ENCODE data around the gene MIB2. TPM values are rescaled to one million over a fixed set of nuclear protein-coding genes. Genes with fewer than 3 reads are reported as not detected.

The MIB2 gene
- total RNA-seq (2012; rRNA removed) (17.2 and 18.1 TPM in 2 replicates), polyA plus RNA-seq (2012; rRNA removed) (47.8 and 58.0 TPM in 2 replicates), Bru-seq, nascent RNA (percentile 61 among the genes with signal in this experiment), BruChase-seq, experiment 1, labeled RNA remaining after a 6-hour chase (percentile 78 among the genes with signal in this experiment), BruChase-seq, experiment 2, labeled RNA remaining after a 2-hour chase (percentile 78 among the genes with signal in this experiment)
- 32.4 and 47.2 TPM in 2 replicates for polyA plus RNA-seq (2012; cell fraction: cytosol; rRNA removed)
- 393 and 1,256 TPM in 2 replicates for polyA plus RNA-seq (2012; cell fraction: nucleus; rRNA removed; ENCODE audit: low replicate concordance)
- long read RNA-seq, transcript MIB2-219 (20 exons, 3,305 nt): minor isoform, 11 of 224 reads
- long read RNA-seq, transcript MIB2-214 (20 exons, 3,034 nt): minor isoform, 6 of 224 reads
- long read RNA-seq, transcript MIB2-201 (20 exons, 3,290 nt): major isoform, 15 of 224 reads
- long read RNA-seq, partial matches to known transcripts: 74 of 224 reads
- long read RNA-seq, other reads (novel, unspliced or antisense): 112 of 224 reads

DNA sequence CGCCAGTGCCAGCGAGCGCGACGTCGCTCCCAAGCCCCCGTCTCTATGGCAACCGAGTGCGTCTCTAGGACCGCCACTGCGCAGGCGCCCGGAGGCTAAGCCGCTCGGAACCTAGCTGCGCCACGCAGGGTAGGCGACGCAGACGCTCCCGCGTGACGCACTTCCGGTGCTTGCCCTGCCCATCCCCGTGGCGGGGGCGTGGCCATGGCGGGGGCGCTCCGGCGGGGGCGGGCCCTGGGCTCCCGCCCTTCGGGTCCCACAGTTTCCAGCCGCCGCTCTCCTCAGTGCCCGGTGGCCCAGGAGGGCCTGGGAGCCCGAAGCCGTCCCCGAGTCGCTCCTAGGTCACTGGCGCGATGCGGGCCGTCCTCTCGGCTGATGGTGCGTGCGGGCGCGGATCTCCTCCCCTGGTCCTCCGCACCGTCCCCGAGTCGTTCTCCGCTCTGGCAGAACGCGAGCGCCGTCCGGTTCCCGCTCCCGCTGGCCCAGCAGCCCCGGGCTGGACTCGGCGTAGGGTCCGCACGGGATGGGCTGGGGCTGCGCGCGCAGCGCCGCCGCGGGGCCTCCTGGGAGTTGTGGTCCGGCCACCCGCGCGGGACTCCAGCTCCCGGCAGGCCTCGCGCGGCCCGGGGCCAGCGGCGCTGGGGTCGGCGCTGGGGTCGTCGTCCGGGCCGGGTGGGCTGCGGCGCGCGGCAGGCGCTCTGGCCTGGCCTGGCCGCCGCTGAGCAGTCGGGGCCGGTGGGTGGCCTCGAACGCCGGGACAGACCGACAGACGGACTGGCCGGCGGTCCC lies at the start of gene MIB2:
MIB2 (plus strand) TSS at position 245 of the 789 bp plus-strand sequence. CDS start 7,953 bp downstream, outside the sequence.
- H3K23ac ChIP-seq (ENCODE audit: low read depth, low read length): peak within 1 kb of the TSS; percentile 95
- no peaks in the 10 kb centered on the region for H3K27me3 ChIP-seq (ENCODE audit: control insufficient read depth, insufficient read depth, low read length)
- peak within 1 kb of the TSS; percentile 94 for H3K4me3 ChIP-seq (ENCODE audit: insufficient read depth, low read depth, low read length)
- peaks cover 41% of the 10 kb centered on the region for H4K20me1 ChIP-seq (ENCODE audit: insufficient read depth, low read length)
- 1% methylated on average over 83 of the region's 107 CpGs; no CpG with 5 or more reads in 1 of the 2 experiments for WGBS, 2 experiments (ENCODE audit: extremely low coverage in 2 of 2, insufficient read length in 1 of 2)
- peak within 1 kb of the TSS; percentile 92 for H3K18ac ChIP-seq (ENCODE audit: low read depth, low read length)
- H2BK20ac ChIP-seq (ENCODE audit: low read depth, low read length): no peak within 1 kb of the TSS
- H3K4ac ChIP-seq (ENCODE audit: low read depth, low read length): peak within 1 kb of the TSS; percentile 98
- BruUV-seq (replicated peaks): no TSS peak
- H2AFZ ChIP-seq (replicated peaks; ENCODE audit: low read length, poor library complexity): peak within 1 kb of the TSS; percentile 95
- peaks cover 10% of the 10 kb centered on the region; the same call in 1 of the 2 replicates for H3K36me3 ChIP-seq (ENCODE audit: control insufficient read depth, insufficient read depth, low read length)
- POLR2A ChIA-PET (ENCODE audit: unreplicated experiment): interaction anchor here (0.6 kb wide), 1 partner anchor 26 kb away, joined by 3 read pairs; no protein-coding TSS in a partner anchor
- intact Hi-C loops (cut with micrococcal nuclease): loop anchor here (2.0 kb wide), 1 partner anchor 43 kb away; the partner anchor contains the start of gene CDK11B
- peaks cover 7% of the 10 kb centered on the region for H3K4me1 ChIP-seq (ENCODE audit: control insufficient read depth, insufficient read depth, low read length)
- H3K9me3 ChIP-seq (ENCODE audit: control insufficient read depth, insufficient read depth, low read length): no peaks in the 10 kb centered on the region
- H4K91ac ChIP-seq (ENCODE audit: insufficient read depth, low read depth, low read length): peak within 1 kb of the TSS; percentile 98
- H3K4me2 ChIP-seq (ENCODE audit: low read depth, low read length): peak within 1 kb of the TSS; percentile 85
- ATAC-seq (ENCODE audit: low read depth) (peak; percentile 90), DNase-seq (peak; percentile 95)
- H2AK5ac ChIP-seq (ENCODE audit: low read depth, low read length): peak within 1 kb of the TSS; percentile 96
- H2BK5ac ChIP-seq (ENCODE audit: low read depth, low read length, poor library complexity, severe bottlenecking): peak within 1 kb of the TSS; percentile 99
- in situ Hi-C loops (cut with MboI; ENCODE audit: low sequenced_read_pairs): no loop called here
- H3K56ac ChIP-seq (ENCODE audit: extremely low read depth, insufficient read depth, low read length): peak within 1 kb of the TSS; percentile 86
- H3K27ac ChIP-seq (ENCODE audit: insufficient read depth, low read length): peak within 1 kb of the TSS; percentile 100
- dilution Hi-C loops (cut with HindIII; ENCODE audit: low sequenced_read_pairs, unreplicated experiment): no loop called here
- 0 out of 3 replicates have a peak within 1 kb of the TSS, but pooled peaks have one; percentile 28 for H2BK15ac ChIP-seq (ENCODE audit: low read depth, low read length)
- H3K79me1 ChIP-seq (ENCODE audit: low read depth in 1 of 2, low read length in 2 of 2): peaks cover 16 to 54% of the 10 kb centered on the region in 2 experiments; a peak in 3 of 4 replicates
- peaks cover 11% of the 10 kb centered on the region; the same call in 1 of the 2 replicates for H3K9me1 ChIP-seq (ENCODE audit: insufficient read depth, low read length)
- peak within 1 kb of the TSS; percentile 58; the same call in 1 of the 2 replicates for H2BK120ac ChIP-seq (ENCODE audit: low read depth, low read length)
- peak within 1 kb of the TSS; percentile 98 for H4K5ac ChIP-seq (ENCODE audit: low read depth, low read length)
- H2AK9ac ChIP-seq (replicated peaks; ENCODE audit: low read depth, low read length, poor library complexity): peak within 1 kb of the TSS; percentile 100
- peak within 1 kb of the TSS; percentile 100 for H3K9ac ChIP-seq (ENCODE audit: low read depth, low read length)
- CTCF ChIA-PET: no interaction called here
- H3K14ac ChIP-seq (replicated peaks; ENCODE audit: low read depth, low read length): peak within 1 kb of the TSS; percentile 97
- H4K8ac ChIP-seq (ENCODE audit: low read depth in 2 of 2, low read length in 2 of 2): peak within 1 kb of the TSS; percentile 79 to 99
- TF ChIP-seq SMC3 (IDR thresholded peaks at IDR 0.05; ENCODE audit: low read depth, low read length) (no peak), RFX5 (IDR thresholded peaks at IDR 0.05; ENCODE audit: low read depth, low read length) (peak; percentile 87), MAZ (IDR thresholded peaks at IDR 0.05; ENCODE audit: borderline replicate concordance, low read depth, low read length) (peak; percentile 81; the same call in 1 of the 2 replicates), POLR2A (IDR thresholded peaks at IDR 0.05; ENCODE audit: low read depth, low read length) (peak; percentile 97), MXI1 (IDR thresholded peaks at IDR 0.05; ENCODE audit: borderline replicate concordance, low read depth, low read length) (no peak; the same call in 1 of the 2 replicates), BHLHE40 (IDR thresholded peaks at IDR 0.05; ENCODE audit: low read depth, low read length) (peak; percentile 22), CHD1 (IDR thresholded peaks at IDR 0.05; ENCODE audit: low read depth, low read length) (peak; percentile 93; the same call in 1 of the 2 replicates), NFE2L2 (IDR thresholded peaks at IDR 0.05; ENCODE audit: low read depth, low read length) (no peak), MAFK (IDR thresholded peaks at IDR 0.05; ENCODE audit: low read depth, low read length) (no peak), FOS (IDR thresholded peaks at IDR 0.05; ENCODE audit: low read depth, low read length) (no peak)
- TF ChIP-seq, protein P1, sequence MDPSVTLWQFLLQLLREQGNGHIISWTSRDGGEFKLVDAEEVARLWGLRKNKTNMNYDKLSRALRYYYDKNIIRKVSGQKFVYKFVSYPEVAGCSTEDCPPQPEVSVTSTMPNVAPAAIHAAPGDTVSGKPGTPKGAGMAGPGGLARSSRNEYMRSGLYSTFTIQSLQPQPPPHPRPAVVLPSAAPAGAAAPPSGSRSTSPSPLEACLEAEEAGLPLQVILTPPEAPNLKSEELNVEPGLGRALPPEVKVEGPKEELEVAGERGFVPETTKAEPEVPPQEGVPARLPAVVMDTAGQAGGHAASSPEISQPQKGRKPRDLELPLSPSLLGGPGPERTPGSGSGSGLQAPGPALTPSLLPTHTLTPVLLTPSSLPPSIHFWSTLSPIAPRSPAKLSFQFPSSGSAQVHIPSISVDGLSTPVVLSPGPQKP (IDR thresholded peaks at IDR 0.05; ENCODE audit: borderline replicate concordance, low read depth, low read length): 0 out of 2 replicates have a peak, but pooled peaks have one; percentile 64
- TF ChIP-seq, protein P2, sequence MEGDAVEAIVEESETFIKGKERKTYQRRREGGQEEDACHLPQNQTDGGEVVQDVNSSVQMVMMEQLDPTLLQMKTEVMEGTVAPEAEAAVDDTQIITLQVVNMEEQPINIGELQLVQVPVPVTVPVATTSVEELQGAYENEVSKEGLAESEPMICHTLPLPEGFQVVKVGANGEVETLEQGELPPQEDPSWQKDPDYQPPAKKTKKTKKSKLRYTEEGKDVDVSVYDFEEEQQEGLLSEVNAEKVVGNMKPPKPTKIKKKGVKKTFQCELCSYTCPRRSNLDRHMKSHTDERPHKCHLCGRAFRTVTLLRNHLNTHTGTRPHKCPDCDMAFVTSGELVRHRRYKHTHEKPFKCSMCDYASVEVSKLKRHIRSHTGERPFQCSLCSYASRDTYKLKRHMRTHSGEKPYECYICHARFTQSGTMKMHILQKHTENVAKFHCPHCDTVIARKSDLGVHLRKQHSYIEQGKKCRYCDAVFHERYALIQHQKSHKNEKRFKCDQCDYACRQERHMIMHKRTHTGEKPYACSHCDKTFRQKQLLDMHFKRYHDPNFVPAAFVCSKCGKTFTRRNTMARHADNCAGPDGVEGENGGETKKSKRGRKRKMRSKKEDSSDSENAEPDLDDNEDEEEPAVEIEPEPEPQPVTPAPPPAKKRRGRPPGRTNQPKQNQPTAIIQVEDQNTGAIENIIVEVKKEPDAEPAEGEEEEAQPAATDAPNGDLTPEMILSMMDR (conservative IDR thresholded peaks at IDR 0.05; ENCODE audit: low read depth, low read length): no peak
